ENCODE data around the gene GYS1.

GYS1 gene

GRCh38 chr19:48977061-48977460 is 16.0 kb downstream of the GYS1 start:
- Histone ChIP-seq H3K4me2 (ENCODE audit: low read length) (no peak overlapping the region), H3K4me3 (ENCODE audit: low read depth, low read length, poor library complexity, severe bottlenecking) (no peak overlapping the region), H3K9ac (ENCODE audit: low read length) (no peak overlapping the region), H4K20me1 (ENCODE audit: insufficient read depth, low read length) (no peaks in the 10 kb centered on the region), H3F3A (ENCODE audit: insufficient read depth, low read length) (no peaks in the 10 kb centered on the region), H3K4me1 (ENCODE audit: insufficient read depth, low read length, severe bottlenecking) (no peaks in the 10 kb centered on the region), H3K27me3 (ENCODE audit: insufficient read depth, low read length) (no peaks in the 10 kb centered on the region), H3K9me3 (ENCODE audit: low read length) (no peaks in the 10 kb centered on the region), H3K27ac (ENCODE audit: low read depth, low read length, poor library complexity, severe bottlenecking) (no peak overlapping the region), H3K9me2 (ENCODE audit: low read depth, low read length) (no peaks in the 10 kb centered on the region), H2AFZ (ENCODE audit: low read length) (no peak overlapping the region), H3K36me3 (ENCODE audit: insufficient read depth, low read length) (peaks cover 16% of the 10 kb centered on the region), H3K79me2 (ENCODE audit: insufficient read depth, low read length) (no peaks in the 10 kb centered on the region)
- TF ChIP-seq CTCF (IDR thresholded peaks at IDR 0.05; ENCODE audit: low read length) (no peak), EZH2 (IDR thresholded peaks at IDR 0.05; ENCODE audit: borderline replicate concordance, low read length) (no peak)

GRCh38 chr19:48975947-48976847 is 16.9 kb downstream of the GYS1 start:
- Histone ChIP-seq H3K27me3 (ENCODE audit: insufficient read depth, low read length) (no peaks in the 10 kb centered on the region), H3K9ac (ENCODE audit: low read length) (no peak overlapping the region), H3F3A (ENCODE audit: insufficient read depth, low read length) (no peaks in the 10 kb centered on the region), H3K4me2 (ENCODE audit: low read length) (no peak overlapping the region), H3K4me1 (ENCODE audit: insufficient read depth, low read length, severe bottlenecking) (no peaks in the 10 kb centered on the region), H3K4me3 (ENCODE audit: low read depth, low read length, poor library complexity, severe bottlenecking) (no peak overlapping the region), H3K36me3 (ENCODE audit: insufficient read depth, low read length) (peaks cover 16% of the 10 kb centered on the region), H3K79me2 (ENCODE audit: insufficient read depth, low read length) (no peaks in the 10 kb centered on the region), H2AFZ (ENCODE audit: low read length) (no peak overlapping the region), H4K20me1 (ENCODE audit: insufficient read depth, low read length) (no peaks in the 10 kb centered on the region), H3K9me2 (ENCODE audit: low read depth, low read length) (no peaks in the 10 kb centered on the region), H3K27ac (ENCODE audit: low read depth, low read length, poor library complexity, severe bottlenecking) (no peak overlapping the region), H3K9me3 (ENCODE audit: low read length) (no peaks in the 10 kb centered on the region)
- TF ChIP-seq CTCF (IDR thresholded peaks at IDR 0.05; ENCODE audit: low read length) (no peak), EZH2 (IDR thresholded peaks at IDR 0.05; ENCODE audit: borderline replicate concordance, low read length) (no peak)

- Histone ChIP-seq H3K4me3 (ENCODE audit: low read depth, low read length, poor library complexity, severe bottlenecking) (no peak overlapping the region), H4K20me1 (ENCODE audit: insufficient read depth, low read length) (no peaks in the 10 kb centered on the region), H3K36me3 (ENCODE audit: insufficient read depth, low read length) (peaks cover 53% of the 10 kb centered on the region), H2AFZ (ENCODE audit: low read length) (no peak overlapping the region), H3K27me3 (ENCODE audit: insufficient read depth, low read length) (no peaks in the 10 kb centered on the region), H3K9me3 (ENCODE audit: low read length) (no peaks in the 10 kb centered on the region), H3K27ac (ENCODE audit: low read depth, low read length, poor library complexity, severe bottlenecking) (no peak overlapping the region), H3K79me2 (ENCODE audit: insufficient read depth, low read length) (0 out of 2 replicates have a peak, but pooled peaks cover 3% of the 10 kb centered on the region), H3K4me2 (ENCODE audit: low read length) (peak overlapping the region; percentile 20; the same call in 1 of the 2 replicates), H3K9ac (ENCODE audit: low read length) (no peak overlapping the region), H3K9me2 (ENCODE audit: low read depth, low read length) (no peaks in the 10 kb centered on the region), H3K4me1 (ENCODE audit: insufficient read depth, low read length, severe bottlenecking) (peaks cover 26% of the 10 kb centered on the region), H3F3A (ENCODE audit: insufficient read depth, low read length) (peaks cover 5% of the 10 kb centered on the region; the same call in 1 of the 2 replicates)
- TF ChIP-seq CTCF (IDR thresholded peaks at IDR 0.05; ENCODE audit: low read length) (peak; percentile 97), EZH2 (IDR thresholded peaks at IDR 0.05; ENCODE audit: borderline replicate concordance, low read length) (no peak)
Measured at GRCh38 chr19:48970923-48971395, 22.1 kb downstream of the GYS1 start.
